HUDEP-2 (cell line): ENCODE data around the gene CCDC88C.
"Not testable (repeated sequence)": the region's sequence is repeated elsewhere in the genome, so short reads cannot be mapped to it uniquely, and the experiment has no call there.

Experiments
- DNase-seq, 76 experiments: peaks; one replicate each; lab custom pipeline; 2025; ENCODE audit not compliant: unreplicated experiment in 76 of 76; lab: John Stamatoyannopoulos, UW

The CCDC88C gene

GRCh38 chr14:91419044-91419397, 1.4 kb upstream of the CCDC88C start:
- DNase-seq: no peak

DNA sequence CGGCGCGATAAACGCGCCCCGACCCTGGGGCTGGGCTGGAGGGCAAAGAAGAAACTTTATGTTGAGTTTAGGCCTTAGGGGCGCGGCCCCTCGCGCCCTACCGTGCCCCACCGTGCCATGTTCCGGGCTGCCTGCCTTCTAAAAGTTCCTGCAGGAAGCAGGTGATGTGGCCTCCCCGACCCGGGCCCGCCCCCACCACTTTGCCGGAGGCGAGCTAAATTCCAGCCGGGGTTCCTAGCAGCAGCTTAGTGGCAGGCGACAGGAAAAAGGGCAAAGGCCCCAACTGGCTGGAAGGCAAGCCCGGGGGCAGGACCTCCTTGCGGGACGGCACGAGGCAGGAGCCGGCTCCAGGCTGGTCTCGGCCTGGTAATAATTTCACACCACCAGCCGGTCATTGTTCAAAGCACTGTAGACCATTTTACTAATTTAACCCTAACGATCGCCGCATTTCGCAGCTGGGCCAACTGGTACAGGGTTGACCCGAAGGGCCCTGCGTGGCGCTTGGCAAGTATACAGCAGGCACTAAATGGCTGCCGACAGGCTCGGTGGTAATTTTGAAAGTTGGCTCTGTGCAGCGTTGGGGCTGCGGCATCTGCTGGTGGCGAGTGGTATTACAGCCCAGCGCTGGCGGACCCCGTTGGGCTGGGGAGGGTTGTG, 895 bp upstream of the CCDC88C start:
- DNase-seq: peak in 71 of 76 experiments; percentile 5 to 95 (median 60)

GRCh38 chr14:91417983-91418386, 365 bp upstream of the CCDC88C start:
- DNase-seq: peak in 62 of 76 experiments; percentile 10 to 81 (median 54)

- DNase-seq: peak in 5 of 76 experiments; percentile 9 to 31 (median 23)
These were observed 888 bp downstream of the CCDC88C start for GRCh38 chr14:91416744-91417119.

DNA sequence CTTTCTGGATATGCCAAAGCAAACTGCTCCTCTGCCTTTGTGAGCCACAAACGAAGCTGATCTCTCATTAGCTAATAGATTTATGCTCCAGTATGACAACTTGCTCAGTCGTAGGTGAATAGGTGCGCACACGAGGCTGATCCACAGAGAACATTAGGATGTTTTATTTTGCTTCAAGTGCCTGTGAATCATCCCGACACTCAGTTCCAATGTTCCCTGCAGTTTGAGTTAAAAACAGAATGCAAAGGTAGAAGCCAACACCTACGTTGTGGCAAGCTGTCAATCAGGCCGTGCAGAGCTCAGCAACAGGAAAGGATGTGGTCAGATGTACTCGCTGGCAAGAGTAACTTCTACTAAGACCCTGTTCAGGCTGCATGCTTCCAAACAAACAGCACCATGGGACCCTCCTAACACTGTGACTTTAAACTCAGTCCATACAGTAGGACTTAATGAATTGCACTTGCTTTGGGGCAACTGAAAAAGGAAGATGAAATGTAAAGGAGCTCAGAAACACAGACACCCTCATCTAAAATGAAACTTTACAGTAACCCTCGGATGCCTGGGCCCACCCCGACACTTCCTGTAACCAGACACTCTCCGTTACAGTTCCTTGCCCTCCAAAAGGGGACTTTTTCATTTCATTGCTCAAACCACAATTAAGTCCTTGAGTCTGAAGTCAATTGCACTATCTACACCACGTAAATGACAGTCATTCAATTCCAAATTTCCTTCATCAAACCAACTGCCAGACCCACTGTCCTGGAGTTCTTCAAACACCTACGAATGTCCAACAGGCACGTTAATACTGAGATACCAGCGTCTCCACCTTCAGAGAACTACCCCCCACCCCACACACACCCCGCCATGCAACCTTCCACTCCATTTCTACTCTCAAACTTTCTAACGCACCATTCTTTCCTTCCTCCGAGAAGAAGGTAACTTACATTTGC, 1.6 kb downstream of the CCDC88C start:
- DNase-seq: peak in 1 of 76 experiments; percentile 24

DNA sequence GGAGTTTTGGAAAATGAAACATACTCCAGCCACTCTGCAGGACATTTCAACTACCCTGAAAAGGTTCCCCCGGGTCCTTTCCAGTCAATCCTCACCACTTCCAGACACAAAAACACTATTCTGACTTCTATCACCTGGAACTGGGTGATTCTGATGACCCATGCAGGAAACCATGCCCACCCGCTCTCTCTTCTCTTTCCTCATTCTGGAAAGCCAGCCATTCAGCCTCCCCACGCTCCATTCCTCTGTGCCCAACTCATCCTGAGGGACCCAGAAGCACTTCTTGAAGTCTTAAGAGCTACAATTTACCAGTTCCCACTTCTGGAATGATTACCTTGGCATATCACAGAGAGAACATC, 3.2 kb downstream of the CCDC88C start:
- no peak for DNase-seq

- DNase-seq: no peak
These were observed 3.8 kb downstream of the CCDC88C start for GRCh38 chr14:91413547-91414474.

- DNase-seq: no peak
These were observed 4.7 kb downstream of the CCDC88C start for GRCh38 chr14:91412939-91413338.

- DNase-seq: no peak
These were observed 6.7 kb downstream of the CCDC88C start for GRCh38 chr14:91410771-91411536.

- no peak for DNase-seq
These were observed 7.5 kb downstream of the CCDC88C start for GRCh38 chr14:91409928-91410718.

DNA sequence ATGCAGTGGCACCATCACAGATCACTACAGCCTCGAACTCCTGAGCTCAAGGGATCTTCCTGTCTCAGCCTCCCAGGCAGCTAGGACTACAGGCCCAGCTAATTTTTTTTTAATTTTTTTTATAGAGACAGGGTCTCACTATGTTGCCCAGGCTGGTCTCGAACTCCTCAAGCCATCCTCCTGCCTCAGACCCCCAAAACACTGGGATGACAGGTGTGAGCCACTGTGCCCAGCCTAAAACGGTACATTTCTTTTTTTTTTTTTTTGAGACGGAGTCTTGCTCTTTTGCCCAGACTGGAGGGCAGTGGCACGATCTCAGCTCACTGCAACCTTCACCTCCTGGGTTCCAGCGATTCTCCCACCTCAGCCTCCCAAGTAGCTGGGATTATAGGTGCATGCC, 8.4 kb downstream of the CCDC88C start:
- not testable (repeated sequence) for DNase-seq

DNA sequence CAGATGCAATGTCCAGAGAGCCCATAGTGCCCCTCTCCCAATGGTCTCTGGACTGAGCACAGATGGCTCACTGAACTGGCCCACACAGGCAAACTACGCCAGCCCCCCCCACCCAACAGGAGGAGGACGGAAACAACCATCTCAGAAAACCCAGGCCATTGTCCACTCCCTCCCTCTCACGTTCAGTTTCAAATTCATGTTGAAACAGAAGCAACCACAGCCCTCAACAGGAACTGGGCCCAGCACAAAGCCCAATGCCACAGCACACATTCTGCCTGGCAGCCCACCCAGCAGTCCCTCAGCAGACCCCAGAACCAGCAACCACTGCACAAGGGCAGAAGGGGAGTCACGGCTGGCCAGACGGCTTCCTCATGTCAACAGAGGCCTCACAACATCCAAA, 10.6 kb downstream of the CCDC88C start:
- DNase-seq: no peak

DNA sequence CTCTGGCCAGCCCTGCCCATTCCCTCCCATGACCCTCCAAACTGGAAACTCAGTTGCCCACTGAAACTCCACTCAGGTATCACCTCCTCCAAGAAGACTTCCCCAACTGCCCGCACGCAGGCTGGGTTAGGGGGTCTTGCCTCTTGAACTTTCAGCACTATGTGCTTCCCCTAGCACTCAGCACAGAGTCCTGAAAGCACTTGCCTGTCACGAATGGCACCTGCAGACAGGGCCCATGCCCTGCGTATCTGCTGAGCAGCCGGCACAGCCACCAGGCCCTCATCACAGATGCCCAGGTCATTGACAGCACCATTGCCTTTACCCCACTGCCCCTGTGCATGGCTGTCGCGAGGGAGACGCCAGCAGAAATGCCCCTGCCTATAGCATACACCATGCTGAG, 11.2 kb downstream of the CCDC88C start:
- DNase-seq: no peak

GRCh38 chr14:91405724-91406435, 11.7 kb downstream of the CCDC88C start:
- DNase-seq: no peak

DNA sequence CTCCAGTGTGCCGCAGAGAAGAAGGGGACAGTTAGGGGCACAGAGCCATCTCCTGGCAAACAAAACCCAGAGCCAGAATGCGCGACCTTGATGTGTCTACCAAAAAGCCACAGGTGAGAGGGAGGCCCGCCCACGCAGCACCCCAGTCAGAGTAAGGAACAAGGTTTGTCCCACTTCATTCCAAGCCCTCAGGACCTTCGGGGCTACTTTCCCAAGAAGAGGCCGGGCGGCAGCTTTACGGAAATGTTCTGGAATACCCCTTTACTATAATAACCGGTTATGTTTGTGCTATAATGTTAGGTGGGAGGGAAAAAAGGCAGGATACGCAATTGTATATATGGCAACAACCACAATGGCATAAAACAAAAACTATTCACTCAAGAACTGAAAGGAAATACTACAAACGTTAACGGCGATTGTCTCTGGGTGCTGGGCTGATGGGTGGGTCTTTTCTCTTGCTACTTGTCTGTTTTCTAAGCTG, 12.3 kb downstream of the CCDC88C start:
- no peak for DNase-seq

DNA sequence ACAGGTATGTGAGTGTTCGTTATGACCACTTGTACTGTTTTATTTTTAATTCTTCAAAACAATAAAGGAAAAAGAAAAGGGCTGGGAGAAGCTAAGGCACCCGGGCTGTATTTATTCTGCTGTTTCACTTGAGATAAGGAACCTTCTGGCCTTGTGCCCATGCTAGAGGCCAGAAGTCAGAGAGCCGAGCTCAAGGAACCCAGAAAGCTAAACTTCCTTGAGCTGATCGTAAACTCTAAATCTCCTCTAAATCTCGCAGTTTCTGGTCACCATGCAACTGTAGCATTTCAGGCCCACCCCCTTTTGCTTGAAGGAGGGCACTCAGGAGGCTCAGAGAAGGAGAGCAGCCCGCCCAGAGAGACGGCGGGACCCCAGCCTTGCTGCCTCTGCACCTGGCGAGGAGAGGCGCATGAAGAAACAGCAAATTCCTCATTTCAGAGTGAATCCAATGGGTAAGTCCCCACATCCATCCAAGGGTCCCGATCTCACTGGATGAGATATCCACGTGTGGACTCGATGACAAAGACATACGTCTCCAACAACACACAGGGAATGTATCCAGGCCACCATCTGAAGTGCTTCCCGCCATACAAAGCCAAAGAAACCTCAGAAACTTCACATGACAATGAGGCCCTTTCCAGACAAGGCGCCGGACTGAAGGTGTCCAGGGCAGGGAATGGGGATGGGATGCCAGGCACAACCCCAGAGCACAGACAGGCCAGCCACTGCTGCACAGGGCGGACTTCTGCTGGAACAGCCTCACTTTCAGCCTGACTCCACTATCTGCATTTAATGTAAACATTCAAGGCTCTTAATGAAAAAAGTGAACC, 14.6 kb downstream of the CCDC88C start:
- peak in 73 of 76 experiments; percentile 11 to 91 (median 78) for DNase-seq

- peak in 23 of 76 experiments; percentile 24 to 79 (median 57) for DNase-seq
These were observed 15.3 kb downstream of the CCDC88C start for GRCh38 chr14:91402348-91402747.

DNA sequence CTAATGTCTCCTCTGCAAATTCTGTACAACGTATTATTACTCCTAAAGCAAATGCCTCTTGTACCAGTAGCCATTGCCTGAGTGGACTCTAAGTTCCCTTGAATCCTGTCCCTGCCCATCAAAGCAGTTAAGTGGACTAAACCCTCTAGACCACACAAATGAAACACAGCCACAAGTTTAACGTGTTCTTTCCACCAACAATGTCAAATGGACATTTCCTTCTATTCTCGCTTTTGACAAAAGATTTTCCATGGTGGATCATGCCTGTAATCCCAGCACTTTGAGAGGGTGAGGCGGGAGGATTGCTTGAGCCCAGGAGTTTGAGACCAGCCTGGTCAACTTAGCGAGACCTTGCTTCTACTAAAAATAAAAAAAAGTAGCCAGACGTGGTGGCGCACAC, 15.9 kb downstream of the CCDC88C start:
- no peak for DNase-seq
